Measurements from ENCODE around the gene ZNF836. TPM values are rescaled to one million over a fixed set of nuclear protein-coding genes. Genes with fewer than 3 reads are reported as not detected.
A peak's percentile ranks its signal among the peaks of the same experiment; 100 is the strongest.

Gene ZNF836
- total RNA-seq (2022) (4.3 and 7.7 TPM in 2 replicates), Bru-seq, nascent RNA (percentile 55 among the genes with signal in this experiment), BruChase-seq, experiment 1, labeled RNA remaining after a 6-hour chase (percentile 65 among the genes with signal in this experiment), BruChase-seq, experiment 2, labeled RNA remaining after a 2-hour chase (percentile 75 among the genes with signal in this experiment)
- long read RNA-seq, partial matches to known transcripts, result 0 of 2 reads
- long read RNA-seq, other reads (novel, unspliced or antisense), result 1 of 2 reads

GRCh38 chr19:52171321-52172169, at the start of gene ZNF836:
TSS of gene ZNF836 (minus strand) at chr19:52171621. CDS start at chr19:52168072, 3,549 bp downstream.
- H3K9me3 Mint-ChIP-seq (ENCODE audit: unreplicated experiment), result peaks cover 7% of the 10 kb centered on the region
- no TSS peak for BruUV-seq (replicated peaks)
- ChIA-PET CTCF (interaction anchor here (0.8 to 2.2 kb wide), 2 partner anchors 31 to 33 kb away, joined by 3 to 4 read pairs; partner anchors contain the start of gene ZNF616), POLR2A (interaction anchor here (0.7 to 3.7 kb wide), 9 partner anchors 11 to 524 kb away, joined by 3 to 45 read pairs (median 3); partner anchors contain the start of genes PPP2R1A, ZNF432, ZNF616 and ZNF841)
- H3K27ac Mint-ChIP-seq (ENCODE audit: low read depth, unreplicated experiment), result peak within 1 kb of the TSS; percentile 60
- peaks cover 31% of the 10 kb centered on the region for H3K36me3 Mint-ChIP-seq (ENCODE audit: insufficient read depth, unreplicated experiment)
- DNase-seq (ENCODE audit: unreplicated experiment), result peak; percentile 83
- H3K4me3 Mint-ChIP-seq (ENCODE audit: unreplicated experiment), result peak within 1 kb of the TSS; percentile 99
- peaks cover 11% of the 10 kb centered on the region for H3K4me1 Mint-ChIP-seq (ENCODE audit: insufficient read depth, unreplicated experiment)
- intact Hi-C loops (cut with micrococcal nuclease), result no loop called here
- no peaks in the 10 kb centered on the region for H3K27me3 Mint-ChIP-seq (ENCODE audit: insufficient read depth, unreplicated experiment)
- TF ChIP-seq CTCF (IDR thresholded peaks at IDR 0.05; ENCODE audit: unreplicated experiment), result no peak

- no peak for TF ChIP-seq CTCF (IDR thresholded peaks at IDR 0.05; ENCODE audit: unreplicated experiment)
- Mint-ChIP-seq H3K27ac (ENCODE audit: low read depth, unreplicated experiment) (no peak overlapping the region), H3K4me3 (ENCODE audit: unreplicated experiment) (no peak overlapping the region), H3K36me3 (ENCODE audit: insufficient read depth, unreplicated experiment) (peaks cover 98% of the 10 kb centered on the region), H3K27me3 (ENCODE audit: insufficient read depth, unreplicated experiment) (no peaks in the 10 kb centered on the region), H3K4me1 (ENCODE audit: insufficient read depth, unreplicated experiment) (peaks cover 5% of the 10 kb centered on the region), H3K9me3 (ENCODE audit: unreplicated experiment) (no peaks in the 10 kb centered on the region)
- DNase-seq (ENCODE audit: unreplicated experiment), result no peak
- BruUV-seq (replicated peaks), result no TSS peak
- intact Hi-C loops (cut with micrococcal nuclease), result no loop called here
- ChIA-PET CTCF (interaction anchor here (1.5 kb wide), 1 partner anchor 16 kb away, joined by 6 read pairs; no protein-coding TSS in a partner anchor), POLR2A (interaction anchor here (0.6 kb wide), 1 partner anchor 31 kb away, joined by 3 read pairs; the partner anchor contains the start of gene PPP2R1A)
Measured at GRCh38 chr19:52221031-52221430, 49.6 kb upstream of the ZNF836 start.

- BruUV-seq (replicated peaks), result no TSS peak
- no peak for TF ChIP-seq CTCF (IDR thresholded peaks at IDR 0.05; ENCODE audit: unreplicated experiment)
- Mint-ChIP-seq H3K4me1 (ENCODE audit: insufficient read depth, unreplicated experiment) (peaks cover 5% of the 10 kb centered on the region), H3K9me3 (ENCODE audit: unreplicated experiment) (no peaks in the 10 kb centered on the region), H3K4me3 (ENCODE audit: unreplicated experiment) (no peak overlapping the region), H3K27ac (ENCODE audit: low read depth, unreplicated experiment) (no peak overlapping the region), H3K36me3 (ENCODE audit: insufficient read depth, unreplicated experiment) (peaks cover 98% of the 10 kb centered on the region), H3K27me3 (ENCODE audit: insufficient read depth, unreplicated experiment) (no peaks in the 10 kb centered on the region)
- no peak for DNase-seq (ENCODE audit: unreplicated experiment)
- ChIA-PET CTCF (interaction anchor here (0.6 to 1.1 kb wide), 2 partner anchors 12 to 59 kb away, joined by 3 read pairs; no protein-coding TSS in a partner anchor), POLR2A (interaction anchor here (0.7 to 0.8 kb wide), 3 partner anchors 14 to 419 kb away, joined by 3 to 5 read pairs (median 3); no protein-coding TSS in a partner anchor)
- intact Hi-C loops (cut with micrococcal nuclease), result no loop called here
Measured at GRCh38 chr19:52219611-52220010, 48.2 kb upstream of the ZNF836 start.

DNA sequence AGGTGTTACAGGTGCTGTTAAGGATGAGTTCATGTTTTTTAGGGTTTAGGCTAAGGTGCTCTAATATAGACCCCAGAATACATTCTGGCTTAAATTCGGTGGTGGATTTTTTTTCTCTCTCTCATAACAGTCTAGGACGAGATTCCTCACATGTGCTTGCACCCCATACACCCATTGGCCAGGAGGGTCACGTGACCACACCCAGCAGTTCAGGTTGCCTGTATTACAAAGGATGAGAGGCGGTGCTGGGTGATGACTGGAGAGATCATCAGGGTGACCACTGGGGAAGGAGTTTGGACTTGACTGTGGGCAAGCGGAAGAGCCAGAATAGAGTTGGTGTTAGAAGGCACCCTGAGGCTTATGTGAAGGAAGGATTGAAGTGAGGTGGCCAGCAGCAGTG, 46.2 kb upstream of the ZNF836 start:
- no peak for DNase-seq (ENCODE audit: unreplicated experiment)

More for the DNA sequence above, 46.2 kb upstream of the ZNF836 start:
- Mint-ChIP-seq H3K4me1 (ENCODE audit: insufficient read depth, unreplicated experiment) (peaks cover 5% of the 10 kb centered on the region), H3K9me3 (ENCODE audit: unreplicated experiment) (no peaks in the 10 kb centered on the region), H3K27me3 (ENCODE audit: insufficient read depth, unreplicated experiment) (no peaks in the 10 kb centered on the region), H3K27ac (ENCODE audit: low read depth, unreplicated experiment) (no peak overlapping the region), H3K4me3 (ENCODE audit: unreplicated experiment) (no peak overlapping the region), H3K36me3 (ENCODE audit: insufficient read depth, unreplicated experiment) (peaks cover 98% of the 10 kb centered on the region)
- no peak for TF ChIP-seq CTCF (IDR thresholded peaks at IDR 0.05; ENCODE audit: unreplicated experiment)
- no TSS peak for BruUV-seq (replicated peaks)
- CTCF ChIA-PET, result no interaction called here
- POLR2A ChIA-PET, result no interaction called here
- intact Hi-C loops (cut with micrococcal nuclease), result no loop called here

All from MCF 10A (cell line).